ENCODE measurements around the gene ELFN1.

ELFN1 gene

DNA sequence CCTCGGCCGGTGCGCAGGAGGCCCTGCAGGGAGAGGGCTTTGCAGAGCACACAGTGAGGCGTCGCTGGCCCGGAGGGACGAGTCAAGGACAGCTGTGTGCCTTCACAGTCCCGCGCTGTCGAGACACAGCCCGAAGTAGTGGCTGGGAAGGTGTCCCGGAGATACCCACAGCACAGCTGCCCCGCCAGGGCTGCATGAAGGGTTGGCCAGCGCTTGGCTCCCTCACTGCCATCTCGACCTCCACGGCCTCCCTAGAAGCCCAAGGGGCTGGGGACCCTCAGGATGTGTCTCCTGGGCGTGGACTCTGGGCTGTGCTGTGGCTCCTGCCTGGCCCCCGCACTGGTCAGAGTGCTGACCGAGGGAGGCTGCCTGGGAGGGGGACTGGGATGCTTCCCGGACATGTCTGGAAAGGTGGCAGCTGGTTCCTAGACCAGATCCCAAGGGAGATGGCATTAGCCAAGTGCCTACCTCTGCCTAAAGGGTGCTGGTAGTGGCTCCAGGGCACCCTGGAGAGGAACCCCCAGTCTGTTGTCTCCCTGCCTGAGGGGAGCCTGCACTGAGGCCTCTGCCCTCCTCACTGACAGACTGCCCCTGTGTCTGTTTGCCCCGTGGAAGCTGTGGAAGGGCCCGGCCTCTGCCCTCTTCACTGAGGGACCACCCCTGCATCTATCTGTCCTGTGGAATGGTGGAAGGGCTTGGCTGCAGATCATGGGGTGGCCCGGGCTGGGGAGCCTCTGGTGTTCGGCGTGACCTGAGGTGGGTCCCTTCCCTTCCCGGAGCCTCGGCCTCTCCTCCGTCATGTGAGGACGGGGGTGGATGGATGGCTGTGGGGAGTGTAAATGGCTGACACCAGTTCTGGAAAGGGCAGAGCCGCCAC, 5.8 kb downstream of the ELFN1 start:
- no peak for DNase-seq (ENCODE audit: low read depth)

DNA sequence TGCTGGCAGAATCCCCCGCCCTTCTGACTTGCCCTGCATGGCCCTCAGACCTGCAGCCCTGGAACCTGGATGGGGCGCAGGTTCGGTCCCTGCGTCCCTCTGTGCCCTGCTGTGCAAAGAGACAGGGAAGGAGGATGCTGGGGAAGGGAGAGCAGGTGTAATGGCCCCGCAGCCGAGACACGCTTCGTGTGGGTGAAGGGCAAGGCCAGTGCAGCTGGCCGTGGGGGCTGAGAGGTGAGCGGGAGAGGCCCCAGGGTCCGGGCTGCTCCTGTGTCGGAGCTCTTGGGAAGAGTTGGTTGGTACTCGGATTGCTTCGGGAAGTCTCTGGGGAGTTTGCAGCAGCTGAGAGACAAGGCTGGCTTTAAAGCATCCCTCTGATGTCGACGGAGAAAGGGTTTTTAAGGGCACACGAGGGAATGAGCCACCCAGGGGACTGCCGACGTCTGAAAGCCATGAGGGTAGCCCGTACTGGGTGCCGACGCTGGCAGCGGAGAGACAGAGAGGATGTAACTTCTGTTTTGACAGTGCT, 6.5 kb downstream of the ELFN1 start:
- DNase-seq (ENCODE audit: low read depth), result no peak

DNA sequence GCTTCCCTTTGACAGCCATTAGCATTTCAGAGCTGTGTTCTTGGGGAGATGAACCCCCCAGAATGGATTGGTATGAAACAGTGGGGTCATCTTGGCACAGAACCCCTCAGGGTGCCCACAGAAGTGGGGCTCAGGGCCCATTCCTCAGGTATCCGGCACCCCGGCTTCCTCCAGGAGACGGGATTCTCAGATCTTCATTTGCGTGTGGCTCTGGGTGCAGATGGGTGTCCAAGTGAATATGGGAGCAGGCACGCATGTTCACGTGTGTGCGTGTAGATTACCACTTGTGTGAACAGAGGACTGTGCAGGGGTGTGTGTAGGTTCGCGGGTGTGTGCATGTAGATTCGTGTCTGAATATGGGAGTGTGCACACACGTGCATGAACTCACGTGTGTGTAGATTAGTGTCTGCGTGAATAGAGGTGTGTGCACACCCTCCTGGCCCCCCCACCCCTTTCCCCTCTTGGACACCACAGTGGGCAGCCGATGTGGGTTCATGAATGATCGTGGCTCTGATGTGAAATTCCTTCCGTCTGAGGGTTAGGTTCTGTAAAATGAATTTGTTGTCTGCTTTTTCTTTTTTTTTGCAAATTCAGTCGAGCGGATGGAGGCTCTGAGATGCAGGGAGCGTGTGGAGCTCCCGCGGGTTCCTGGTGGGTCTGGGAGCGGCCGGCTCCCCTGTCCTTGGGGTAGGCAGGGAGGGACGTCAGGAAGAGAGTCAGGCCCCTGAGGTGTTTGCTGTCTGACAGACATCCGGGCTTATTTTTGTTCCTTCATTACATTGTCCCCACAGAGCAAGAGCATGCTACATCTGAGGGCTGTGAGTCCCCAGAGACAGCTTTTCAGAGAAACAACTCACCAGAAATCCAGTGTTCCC, 7.4 kb downstream of the ELFN1 start:
- DNase-seq (ENCODE audit: low read depth), result no peak

- no peak for DNase-seq (ENCODE audit: low read depth)
Observed at GRCh38 chr7:1678081-1678543, 8.0 kb downstream of the ELFN1 start.

- DNase-seq (ENCODE audit: low read depth), result no peak
Observed at GRCh38 chr7:1678571-1679325, 8.7 kb downstream of the ELFN1 start.

DNA sequence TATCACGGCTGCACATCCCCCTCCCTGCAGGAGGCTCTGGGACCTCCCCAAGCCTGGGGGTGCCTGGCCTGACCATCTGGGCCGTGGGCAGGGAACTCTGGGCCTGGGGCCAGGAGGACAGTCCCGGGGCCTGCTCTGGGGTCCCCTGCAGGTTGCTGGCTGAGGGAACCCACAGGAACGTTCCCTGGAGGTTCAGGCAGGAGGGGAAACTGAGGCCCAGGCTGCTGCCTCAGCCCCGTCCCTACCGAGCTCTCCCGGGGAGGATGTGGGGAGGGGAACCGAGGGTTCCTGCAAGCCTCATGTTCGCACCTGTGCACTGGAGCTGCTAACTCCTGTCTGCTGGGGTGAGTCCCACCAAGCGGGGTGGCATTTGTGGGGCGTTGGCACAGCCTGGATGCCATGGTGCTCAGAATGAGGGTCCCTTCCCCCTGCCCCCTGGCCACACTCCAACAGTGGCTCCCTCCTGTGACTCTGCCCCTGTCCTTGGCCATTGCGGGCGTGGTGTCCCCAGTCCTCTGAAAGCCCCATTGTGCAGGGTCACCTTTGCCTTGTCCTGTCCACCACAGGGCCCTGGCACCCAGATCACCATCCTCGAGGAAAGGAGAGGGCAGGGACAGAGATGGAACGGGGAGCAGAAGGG, 9.4 kb downstream of the ELFN1 start:
- no peak for DNase-seq (ENCODE audit: low read depth)

DNA sequence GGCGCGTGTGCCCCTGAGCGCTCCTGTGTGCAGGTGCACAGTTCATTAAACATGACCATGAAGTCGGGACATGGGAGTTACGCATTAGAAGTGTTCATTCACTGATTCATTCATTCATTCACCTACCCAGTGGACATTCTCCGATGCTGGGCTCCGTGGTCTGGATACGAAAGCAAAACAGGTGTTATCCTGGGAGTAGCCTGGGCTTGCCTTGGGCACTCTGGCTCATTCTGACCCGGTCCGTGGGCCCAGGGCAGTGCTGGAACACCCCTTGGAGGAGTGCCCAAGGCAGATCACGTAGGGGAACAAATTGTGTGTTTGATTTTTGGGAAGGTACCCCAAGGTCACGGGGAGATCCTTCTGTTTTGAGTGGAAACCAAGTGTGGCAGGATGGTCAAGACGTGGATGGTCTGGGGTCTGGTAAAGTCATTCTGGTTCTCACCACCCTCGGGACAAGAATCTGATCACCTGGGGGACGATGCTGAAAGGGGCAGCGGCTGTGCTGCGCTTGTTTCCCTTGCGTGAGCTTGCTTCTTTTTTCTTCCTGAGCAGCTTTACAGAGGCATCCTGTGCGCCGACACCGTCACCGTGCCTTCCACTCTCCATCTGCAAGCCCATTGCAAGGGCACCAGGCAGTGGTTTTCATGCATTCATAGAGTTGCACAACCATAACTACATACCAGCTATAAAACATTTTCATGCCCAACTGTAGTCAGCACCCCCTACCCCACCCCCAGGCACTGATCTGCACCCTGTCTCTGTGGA, 10.1 kb downstream of the ELFN1 start:
- no peak for DNase-seq (ENCODE audit: low read depth)

- DNase-seq (ENCODE audit: low read depth), result no peak
Observed at GRCh38 chr7:1681581-1681980, 11.5 kb downstream of the ELFN1 start.

GRCh38 chr7:1685000-1685624, 15.0 kb downstream of the ELFN1 start:
- DNase-seq (ENCODE audit: low read depth), result no peak

DNA sequence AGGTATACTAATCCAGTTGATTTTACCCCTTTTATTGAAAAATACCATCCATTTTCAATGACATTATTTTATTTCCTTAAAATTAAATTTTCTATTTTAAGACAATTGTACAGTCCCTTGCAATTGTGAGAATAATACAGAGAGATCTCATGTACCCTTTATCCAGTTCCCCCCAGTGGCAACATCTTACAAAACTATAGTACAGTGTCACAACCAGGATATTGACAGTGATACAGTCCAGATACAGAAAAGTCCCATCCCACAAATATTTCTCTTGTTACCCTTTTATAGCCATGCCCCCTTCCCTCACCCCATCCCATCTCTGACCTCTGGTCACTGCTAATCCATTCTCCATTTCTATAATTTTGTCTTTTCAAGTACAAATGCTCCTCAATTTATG, 18.5 kb downstream of the ELFN1 start:
- DNase-seq (ENCODE audit: low read depth), result no peak

- DNase-seq (ENCODE audit: low read depth), result no peak
Observed at GRCh38 chr7:1689311-1689710, 19.2 kb downstream of the ELFN1 start.

GRCh38 chr7:1690359-1690958, 20.4 kb downstream of the ELFN1 start:
- no peak for DNase-seq (ENCODE audit: low read depth)

GRCh38 chr7:1691096-1691495, 21.0 kb downstream of the ELFN1 start:
- DNase-seq (ENCODE audit: low read depth), result no peak

- DNase-seq (ENCODE audit: low read depth), result no peak
Observed at GRCh38 chr7:1691601-1692514, 21.8 kb downstream of the ELFN1 start.

GRCh38 chr7:1692515-1693418, 22.7 kb downstream of the ELFN1 start:
- no peak for DNase-seq (ENCODE audit: low read depth)

GRCh38 chr7:1693419-1693990, 23.4 kb downstream of the ELFN1 start:
- no peak for DNase-seq (ENCODE audit: low read depth)

- DNase-seq (ENCODE audit: low read depth), result no peak
Observed at GRCh38 chr7:1693991-1694524, 24.0 kb downstream of the ELFN1 start.
